ENCODE measurements around the gene DYNC1I1.

The DYNC1I1 gene

GRCh38 chr7:95861041-95861440, 88.7 kb downstream of the DYNC1I1 start:
- no peak for DNase-seq (ENCODE audit: low read depth)

GRCh38 chr7:95863623-95864022, 91.3 kb downstream of the DYNC1I1 start:
- DNase-seq (ENCODE audit: low read depth) = no peak

- DNase-seq (ENCODE audit: low read depth) = no peak
Observed at GRCh38 chr7:95865716-95866371, 93.5 kb downstream of the DYNC1I1 start.

GRCh38 chr7:95867309-95867708, 95.0 kb downstream of the DYNC1I1 start:
- no peak for DNase-seq (ENCODE audit: low read depth)

GRCh38 chr7:95871075-95871848, 98.9 kb downstream of the DYNC1I1 start:
- DNase-seq (ENCODE audit: low read depth) = no peak

- DNase-seq (ENCODE audit: low read depth) = no peak
Observed at GRCh38 chr7:95871896-95872295, 99.5 kb downstream of the DYNC1I1 start.

- DNase-seq (ENCODE audit: low read depth) = no peak
Observed at GRCh38 chr7:95874129-95874528, 101.8 kb downstream of the DYNC1I1 start.

GRCh38 chr7:95874541-95875265, 102.3 kb downstream of the DYNC1I1 start:
- no peak for DNase-seq (ENCODE audit: low read depth)

- DNase-seq (ENCODE audit: low read depth) = no peak
Observed at GRCh38 chr7:95875519-95875918, 103.2 kb downstream of the DYNC1I1 start.

GRCh38 chr7:95878677-95879076, 106.3 kb downstream of the DYNC1I1 start:
- no peak for DNase-seq (ENCODE audit: low read depth)

GRCh38 chr7:95881597-95881996, 109.2 kb downstream of the DYNC1I1 start:
- no peak for DNase-seq (ENCODE audit: low read depth)

GRCh38 chr7:95883217-95883616, 110.9 kb downstream of the DYNC1I1 start:
- no peak for DNase-seq (ENCODE audit: low read depth)

GRCh38 chr7:95886501-95887090, 114.2 kb downstream of the DYNC1I1 start:
- DNase-seq (ENCODE audit: low read depth) = no peak

- no peak for DNase-seq (ENCODE audit: low read depth)
Observed at GRCh38 chr7:95893484-95893883, 121.1 kb downstream of the DYNC1I1 start.

- no peak for DNase-seq (ENCODE audit: low read depth)
Observed at GRCh38 chr7:95897557-95898251, 125.3 kb downstream of the DYNC1I1 start.

GRCh38 chr7:95899919-95900513, 127.7 kb downstream of the DYNC1I1 start:
- DNase-seq (ENCODE audit: low read depth) = no peak

GRCh38 chr7:95901006-95901405, 128.7 kb downstream of the DYNC1I1 start:
- DNase-seq (ENCODE audit: low read depth) = no peak

- DNase-seq (ENCODE audit: low read depth) = no peak
Observed at GRCh38 chr7:95904099-95904498, 131.7 kb downstream of the DYNC1I1 start.

GRCh38 chr7:95905167-95905566, 132.8 kb downstream of the DYNC1I1 start:
- no peak for DNase-seq (ENCODE audit: low read depth)

- DNase-seq (ENCODE audit: low read depth) = no peak
Observed at GRCh38 chr7:95906851-95907250, 134.5 kb downstream of the DYNC1I1 start.

GRCh38 chr7:95907337-95907736, 135.0 kb downstream of the DYNC1I1 start:
- DNase-seq (ENCODE audit: low read depth) = no peak

- no peak for DNase-seq (ENCODE audit: low read depth)
Observed at GRCh38 chr7:95908499-95908898, 136.1 kb downstream of the DYNC1I1 start.
